ENCODE results near the gene ANKRD28.

DNA sequence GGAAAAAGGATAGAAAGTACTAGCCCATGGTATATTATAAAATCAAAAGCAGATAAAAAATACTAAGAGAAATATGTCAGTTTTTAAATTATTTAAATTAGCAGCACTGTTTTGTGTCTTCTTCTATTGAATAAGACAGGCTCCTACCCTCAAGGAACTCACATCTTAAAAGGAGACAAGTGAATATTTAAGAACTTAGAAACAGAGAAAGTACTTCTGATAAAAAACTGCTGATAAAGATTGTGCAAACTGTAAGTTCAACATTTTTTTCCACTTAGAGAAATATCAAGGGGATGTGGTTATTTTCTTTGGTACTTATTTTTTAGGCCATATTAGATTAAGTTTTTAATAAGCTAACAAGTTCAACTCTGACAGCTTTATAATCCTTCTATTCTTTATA lies 3.0 kb upstream of the ANKRD28 start:
- TF ChIP-seq, protein P1, sequence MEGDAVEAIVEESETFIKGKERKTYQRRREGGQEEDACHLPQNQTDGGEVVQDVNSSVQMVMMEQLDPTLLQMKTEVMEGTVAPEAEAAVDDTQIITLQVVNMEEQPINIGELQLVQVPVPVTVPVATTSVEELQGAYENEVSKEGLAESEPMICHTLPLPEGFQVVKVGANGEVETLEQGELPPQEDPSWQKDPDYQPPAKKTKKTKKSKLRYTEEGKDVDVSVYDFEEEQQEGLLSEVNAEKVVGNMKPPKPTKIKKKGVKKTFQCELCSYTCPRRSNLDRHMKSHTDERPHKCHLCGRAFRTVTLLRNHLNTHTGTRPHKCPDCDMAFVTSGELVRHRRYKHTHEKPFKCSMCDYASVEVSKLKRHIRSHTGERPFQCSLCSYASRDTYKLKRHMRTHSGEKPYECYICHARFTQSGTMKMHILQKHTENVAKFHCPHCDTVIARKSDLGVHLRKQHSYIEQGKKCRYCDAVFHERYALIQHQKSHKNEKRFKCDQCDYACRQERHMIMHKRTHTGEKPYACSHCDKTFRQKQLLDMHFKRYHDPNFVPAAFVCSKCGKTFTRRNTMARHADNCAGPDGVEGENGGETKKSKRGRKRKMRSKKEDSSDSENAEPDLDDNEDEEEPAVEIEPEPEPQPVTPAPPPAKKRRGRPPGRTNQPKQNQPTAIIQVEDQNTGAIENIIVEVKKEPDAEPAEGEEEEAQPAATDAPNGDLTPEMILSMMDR (IDR thresholded peaks at IDR 0.05; ENCODE audit: low read length), result no peak
- TF ChIP-seq EZH2 (optimal IDR thresholded peaks at IDR 0.05; ENCODE audit: low read depth, low read length) (no peak), EZH2phosphoT487 (IDR thresholded peaks at IDR 0.05; ENCODE audit: low read length) (no peak)
